ENCODE data around the gene SLC16A12.
A peak's percentile ranks its signal among the peaks of the same experiment; 100 is the strongest.
"Not testable (repeated sequence)": the region's sequence is repeated elsewhere in the genome, so short reads cannot be mapped to it uniquely, and the experiment has no call there.

Gene SLC16A12

DNA sequence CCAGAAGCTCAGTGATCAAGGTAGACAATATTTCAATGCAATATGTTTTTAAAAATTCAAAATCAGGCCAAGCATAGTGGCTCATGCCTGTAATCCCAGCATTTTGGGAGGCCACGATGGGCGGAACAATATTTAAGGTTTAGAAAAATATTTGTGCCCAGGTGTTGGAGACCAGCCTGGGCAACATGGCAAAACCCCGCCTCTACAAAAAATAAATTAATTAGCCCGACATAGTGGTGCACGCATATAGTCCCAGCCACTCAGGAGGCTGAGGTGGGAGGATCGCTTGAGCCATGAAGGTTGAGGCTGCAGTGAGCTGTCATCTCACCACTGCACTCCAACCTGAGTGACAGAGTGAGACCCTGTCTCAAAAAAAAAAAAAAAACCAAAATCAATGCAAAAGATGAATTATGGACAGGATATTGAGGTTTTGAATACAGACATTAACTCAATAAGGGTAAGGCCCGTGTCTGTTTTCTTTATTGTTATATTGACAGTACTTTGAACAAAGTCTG, 121.9 kb downstream of the SLC16A12 start:
- peaks cover 12% of the 10 kb centered on the region for H3K36me3 ChIP-seq (ENCODE audit: insufficient read depth, low read length)
- no peak overlapping the region for H2AFZ ChIP-seq (ENCODE audit: low read depth, low read length)
- peak overlapping the region; percentile 72 for H3K4me3 ChIP-seq (ENCODE audit: low read length)
- H3K9me3 ChIP-seq (ENCODE audit: low read length) = peaks cover 9% of the 10 kb centered on the region
- no peaks in the 10 kb centered on the region for H3K27me3 ChIP-seq (ENCODE audit: insufficient read depth, low read length)
- peaks cover 2% of the 10 kb centered on the region for H3K4me1 ChIP-seq (ENCODE audit: insufficient read depth, low read length)

DNA sequence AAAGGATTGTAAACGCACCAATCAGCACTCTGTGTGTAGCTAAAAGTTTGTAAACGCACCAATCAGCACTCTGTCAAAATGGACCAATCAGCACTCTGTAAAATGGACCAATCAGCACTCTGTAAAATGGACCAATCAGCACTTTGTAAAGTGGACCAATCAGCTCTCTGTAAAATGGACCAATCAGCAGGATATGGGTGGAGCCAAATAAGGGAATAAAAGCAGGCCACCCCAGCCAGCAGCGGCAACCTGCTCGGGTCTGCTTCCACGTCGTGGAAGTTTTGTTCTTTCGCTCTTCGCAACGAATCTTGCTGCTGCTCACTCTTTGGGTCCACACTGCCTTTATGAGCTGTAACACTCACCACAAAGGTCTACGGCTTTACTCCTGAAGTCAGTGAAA, 123.1 kb downstream of the SLC16A12 start:
- not testable (repeated sequence) for H3K9me3 ChIP-seq (ENCODE audit: low read length); H3K36me3 ChIP-seq (ENCODE audit: insufficient read depth, low read length); H2AFZ ChIP-seq (ENCODE audit: low read depth, low read length); H3K4me1 ChIP-seq (ENCODE audit: insufficient read depth, low read length); H3K27me3 ChIP-seq (ENCODE audit: insufficient read depth, low read length); H3K4me3 ChIP-seq (ENCODE audit: low read length)

DNA sequence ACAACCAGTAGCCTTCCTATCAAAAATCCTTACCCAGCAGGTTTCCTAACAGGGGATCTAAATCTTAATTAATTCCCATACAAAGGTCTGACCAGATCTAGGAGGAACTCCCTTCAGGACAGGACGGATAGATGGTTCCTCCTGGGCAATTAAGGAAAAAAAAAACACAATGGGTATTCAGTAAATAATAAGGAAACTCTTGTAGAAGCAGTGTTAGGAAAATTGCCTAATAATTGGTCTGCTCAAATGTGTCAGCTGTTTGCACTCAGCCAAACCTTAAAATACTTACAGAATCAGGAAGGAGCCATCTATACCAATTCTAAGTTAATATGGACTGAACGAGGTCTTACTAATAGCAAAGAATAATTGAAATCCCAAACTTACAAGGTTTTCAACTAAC, 124.3 kb downstream of the SLC16A12 start:
- H3K4me1 ChIP-seq (ENCODE audit: insufficient read depth, low read length); H3K4me3 ChIP-seq (ENCODE audit: low read length); H3K36me3 ChIP-seq (ENCODE audit: insufficient read depth, low read length); H2AFZ ChIP-seq (ENCODE audit: low read depth, low read length); H3K27me3 ChIP-seq (ENCODE audit: insufficient read depth, low read length); H3K9me3 ChIP-seq (ENCODE audit: low read length): not testable (repeated sequence)

DNA sequence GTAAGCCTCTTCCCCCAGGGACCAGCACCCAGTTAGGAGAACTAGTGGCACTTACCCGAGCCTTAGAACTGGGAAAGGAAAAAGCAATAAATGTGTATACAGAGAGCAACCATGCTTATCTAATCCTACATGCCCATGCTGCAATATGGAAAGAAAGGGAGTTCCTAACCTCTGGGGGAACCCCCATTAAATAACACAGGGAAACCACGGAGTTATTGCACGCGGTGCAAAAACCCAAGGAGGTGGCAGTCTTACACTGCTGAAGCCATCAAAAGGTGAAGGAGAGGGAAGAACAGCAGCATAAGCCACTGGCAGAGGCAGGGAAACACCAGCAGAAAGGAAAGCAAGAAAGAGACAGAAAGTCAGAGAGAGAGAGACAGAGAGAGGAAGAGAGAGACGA, 124.8 kb downstream of the SLC16A12 start:
- not testable (repeated sequence) for H3K4me3 ChIP-seq (ENCODE audit: low read length); H3K27me3 ChIP-seq (ENCODE audit: insufficient read depth, low read length); H3K36me3 ChIP-seq (ENCODE audit: insufficient read depth, low read length); H3K4me1 ChIP-seq (ENCODE audit: insufficient read depth, low read length); H3K9me3 ChIP-seq (ENCODE audit: low read length); H2AFZ ChIP-seq (ENCODE audit: low read depth, low read length)

DNA sequence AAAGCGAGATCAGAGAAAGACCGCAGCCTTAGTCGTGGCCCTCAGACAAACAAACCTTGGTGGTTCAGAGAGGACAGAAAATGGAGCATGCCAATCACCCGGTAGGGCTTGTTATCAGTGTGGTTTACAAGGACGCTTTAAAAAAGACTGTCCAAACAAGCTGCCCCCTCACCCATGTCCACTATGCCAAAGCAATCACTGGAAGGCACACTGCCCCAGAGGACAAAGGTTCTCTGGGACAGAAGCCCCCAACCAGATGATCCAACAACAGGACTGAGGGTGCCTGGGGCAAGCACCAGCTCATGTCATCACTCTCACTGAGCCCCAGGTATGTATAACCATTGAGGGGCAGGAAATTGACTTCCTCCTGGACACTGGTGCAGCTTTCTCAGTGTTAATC, 126.1 kb downstream of the SLC16A12 start:
- H3K9me3 ChIP-seq (ENCODE audit: low read length); H3K4me3 ChIP-seq (ENCODE audit: low read length); H3K27me3 ChIP-seq (ENCODE audit: insufficient read depth, low read length); H3K4me1 ChIP-seq (ENCODE audit: insufficient read depth, low read length); H3K36me3 ChIP-seq (ENCODE audit: insufficient read depth, low read length); H2AFZ ChIP-seq (ENCODE audit: low read depth, low read length): not testable (repeated sequence)

DNA sequence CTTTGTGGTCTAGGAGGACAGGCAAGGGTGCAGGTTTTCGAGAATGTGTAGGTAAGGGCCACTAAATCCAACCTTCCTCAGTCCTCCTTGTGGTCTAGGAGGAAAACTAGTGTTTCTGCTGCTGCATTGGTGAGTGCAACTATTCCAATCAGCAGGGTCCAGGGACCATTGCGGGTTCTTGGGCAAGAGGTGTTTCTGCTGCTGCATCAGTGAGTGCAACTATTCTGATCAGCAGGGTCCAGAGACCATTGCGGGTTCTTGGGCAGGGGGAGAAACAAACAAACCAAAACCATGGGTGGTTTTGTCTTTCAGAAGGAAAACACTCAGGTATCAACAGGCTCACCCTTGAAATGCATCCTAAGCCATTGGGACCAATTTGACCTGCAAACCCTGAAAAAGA, 127.6 kb downstream of the SLC16A12 start:
- H3K36me3 ChIP-seq (ENCODE audit: insufficient read depth, low read length); H3K4me1 ChIP-seq (ENCODE audit: insufficient read depth, low read length); H3K4me3 ChIP-seq (ENCODE audit: low read length); H2AFZ ChIP-seq (ENCODE audit: low read depth, low read length); H3K9me3 ChIP-seq (ENCODE audit: low read length); H3K27me3 ChIP-seq (ENCODE audit: insufficient read depth, low read length): not testable (repeated sequence)

DNA sequence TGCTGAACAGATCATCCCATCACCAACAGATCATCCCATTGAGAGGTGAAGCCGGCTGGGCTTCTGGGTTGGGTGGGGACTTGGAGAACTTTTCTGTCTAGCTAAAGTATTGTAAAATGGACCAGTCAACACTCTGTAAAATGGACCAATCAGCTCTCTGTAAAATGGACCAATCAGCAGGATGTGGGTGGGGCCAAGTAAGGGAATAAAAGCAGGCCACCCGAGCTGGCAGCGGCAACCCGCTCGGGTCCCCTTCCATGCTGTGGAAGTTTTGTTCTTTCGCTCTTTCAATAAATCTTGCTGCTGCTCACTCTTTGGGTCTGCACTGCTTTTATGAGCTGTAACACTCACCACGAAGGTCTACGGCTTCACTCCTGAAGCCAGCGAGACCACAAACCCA, 129.2 kb downstream of the SLC16A12 start:
- not testable (repeated sequence) for H3K27me3 ChIP-seq (ENCODE audit: insufficient read depth, low read length); H3K9me3 ChIP-seq (ENCODE audit: low read length); H3K36me3 ChIP-seq (ENCODE audit: insufficient read depth, low read length); H2AFZ ChIP-seq (ENCODE audit: low read depth, low read length); H3K4me3 ChIP-seq (ENCODE audit: low read length); H3K4me1 ChIP-seq (ENCODE audit: insufficient read depth, low read length)

DNA sequence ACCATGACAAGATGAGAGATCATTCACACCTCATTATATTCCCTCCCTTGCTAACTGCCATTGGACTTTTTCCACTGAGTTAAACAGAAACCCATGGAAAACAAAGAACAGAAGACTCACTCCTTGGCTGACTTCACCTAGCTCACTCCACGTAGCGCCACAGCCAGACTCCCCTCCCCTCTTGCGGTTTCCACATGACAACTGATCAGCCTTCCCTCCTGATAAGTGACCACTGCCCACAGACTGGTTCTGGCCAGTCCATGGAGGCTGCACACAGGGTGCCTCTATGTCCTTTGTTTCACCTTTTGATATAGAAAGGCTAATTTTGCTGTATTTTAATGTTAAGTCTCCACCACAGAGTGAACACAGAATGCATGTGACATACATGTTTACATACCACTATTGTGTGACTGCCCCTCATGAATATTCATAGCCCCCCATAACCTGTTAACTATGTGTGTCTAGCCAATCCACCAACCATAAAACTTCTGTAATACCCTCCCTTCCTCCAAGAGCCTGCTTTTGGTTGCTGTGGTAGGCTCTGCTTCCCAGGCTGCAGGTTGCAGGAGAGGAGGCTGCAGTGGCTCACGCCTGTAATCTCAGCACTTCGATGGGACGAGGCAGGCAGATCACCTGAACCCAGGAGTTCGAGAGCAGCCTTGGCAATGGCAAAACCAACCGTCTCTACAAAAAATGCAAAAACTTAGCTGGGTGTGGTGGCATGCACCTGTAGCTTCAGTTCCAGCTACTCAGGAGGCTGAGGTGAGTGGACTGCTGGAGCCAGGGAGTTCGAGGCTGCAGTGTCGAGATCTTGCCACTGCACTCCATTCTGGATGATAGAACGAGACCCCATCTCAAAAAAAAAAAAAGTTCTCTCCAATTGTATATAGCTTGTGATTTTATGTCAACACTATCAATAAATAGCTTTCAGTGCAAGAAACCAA, 131.0 kb downstream of the SLC16A12 start:
- Histone ChIP-seq H2AFZ (ENCODE audit: low read depth, low read length) (no peak overlapping the region), H3K4me3 (ENCODE audit: low read length) (no peak overlapping the region), H3K9me3 (ENCODE audit: low read length) (peaks cover 3% of the 10 kb centered on the region), H3K4me1 (ENCODE audit: insufficient read depth, low read length) (no peaks in the 10 kb centered on the region), H3K27me3 (ENCODE audit: insufficient read depth, low read length) (no peaks in the 10 kb centered on the region), H3K36me3 (ENCODE audit: insufficient read depth, low read length) (no peaks in the 10 kb centered on the region)

DNA sequence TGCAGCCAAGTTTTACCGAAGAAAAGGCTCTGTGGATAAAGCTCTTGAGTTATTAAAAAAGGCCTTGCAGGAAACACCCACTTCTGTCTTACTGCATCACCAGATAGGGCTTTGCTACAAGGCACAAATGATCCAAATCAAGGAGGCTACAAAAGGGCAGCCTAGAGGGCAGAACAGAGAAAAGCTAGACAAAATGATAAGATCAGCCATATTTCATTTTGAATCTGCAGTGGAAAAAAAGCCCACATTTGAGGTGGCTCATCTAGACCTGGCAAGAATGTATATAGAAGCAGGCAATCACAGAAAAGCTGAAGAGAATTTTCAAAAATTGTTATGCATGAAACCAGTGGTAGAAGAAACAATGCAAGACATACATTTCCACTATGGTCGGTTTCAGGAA, 132.4 kb downstream of the SLC16A12 start:
- Histone ChIP-seq H3K4me1 (ENCODE audit: insufficient read depth, low read length) (peaks cover under 1% of the 10 kb centered on the region), H3K36me3 (ENCODE audit: insufficient read depth, low read length) (no peaks in the 10 kb centered on the region), H3K4me3 (ENCODE audit: low read length) (no peak overlapping the region), H3K27me3 (ENCODE audit: insufficient read depth, low read length) (no peaks in the 10 kb centered on the region), H3K9me3 (ENCODE audit: low read length) (no peaks in the 10 kb centered on the region), H2AFZ (ENCODE audit: low read depth, low read length) (no peak overlapping the region)

DNA sequence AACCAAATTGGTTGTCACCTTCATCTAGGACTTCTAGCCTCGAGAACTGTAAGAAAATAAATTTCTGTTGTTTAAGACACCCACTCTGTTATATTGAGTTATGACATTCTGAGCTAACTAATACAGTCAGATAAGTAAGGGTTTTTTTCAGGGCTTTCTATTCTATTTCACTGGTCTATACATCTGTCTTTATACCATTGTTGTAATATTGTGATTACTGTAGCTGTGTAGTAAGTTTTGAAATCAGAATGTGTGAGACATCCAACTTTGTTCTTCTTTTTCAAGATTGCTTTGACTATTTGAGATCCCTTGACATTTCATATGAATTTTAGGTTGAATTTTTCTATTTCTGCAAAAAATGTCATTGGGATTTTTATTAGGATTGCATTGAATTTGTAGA, 135.4 kb downstream of the SLC16A12 start:
- no peak overlapping the region for H3K4me3 ChIP-seq (ENCODE audit: low read length)
- H3K36me3 ChIP-seq (ENCODE audit: insufficient read depth, low read length) = no peaks in the 10 kb centered on the region
- H3K27me3 ChIP-seq (ENCODE audit: insufficient read depth, low read length) = no peaks in the 10 kb centered on the region
- no peaks in the 10 kb centered on the region for H3K9me3 ChIP-seq (ENCODE audit: low read length)
- peaks cover 3% of the 10 kb centered on the region for H3K4me1 ChIP-seq (ENCODE audit: insufficient read depth, low read length)
- H2AFZ ChIP-seq (ENCODE audit: low read depth, low read length) = no peak overlapping the region

DNA sequence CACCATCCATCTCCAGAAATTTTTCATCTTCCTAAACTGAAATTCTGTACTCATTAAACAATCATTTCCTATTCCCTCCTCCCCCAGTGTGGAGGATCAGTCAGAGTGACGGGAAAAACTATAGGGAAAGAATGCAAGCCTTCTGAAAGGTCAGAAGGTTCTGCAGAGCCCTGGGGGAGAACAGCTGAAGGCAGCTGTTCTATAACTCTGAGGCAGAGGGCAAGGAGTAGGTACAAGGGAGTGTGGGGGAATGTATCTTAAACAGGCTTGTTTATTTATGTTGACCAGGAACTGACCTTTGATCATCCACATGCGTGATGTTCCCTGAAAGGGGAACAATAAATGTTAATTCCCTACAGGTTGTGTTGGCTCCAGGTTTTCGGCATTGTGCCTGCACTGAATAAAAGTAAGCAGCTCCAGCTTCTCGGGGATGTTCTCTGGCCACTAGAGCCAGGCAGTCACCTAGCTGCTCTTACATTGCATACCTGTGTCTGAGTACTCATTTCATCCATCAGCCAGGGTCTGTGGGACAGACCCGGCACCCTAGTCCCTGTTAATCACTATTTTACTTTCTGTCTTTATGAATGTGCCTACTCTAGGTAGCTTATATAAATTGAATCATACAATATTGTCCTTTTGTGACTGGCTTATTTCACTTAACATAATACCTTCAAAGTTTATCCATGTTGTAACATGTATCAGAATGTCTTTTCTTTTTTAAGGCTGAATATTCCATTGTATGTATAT, 137.2 kb downstream of the SLC16A12 start:
- no peaks in the 10 kb centered on the region for H3K27me3 ChIP-seq (ENCODE audit: insufficient read depth, low read length)
- no peak overlapping the region for H2AFZ ChIP-seq (ENCODE audit: low read depth, low read length)
- no peaks in the 10 kb centered on the region for H3K9me3 ChIP-seq (ENCODE audit: low read length)
- H3K4me1 ChIP-seq (ENCODE audit: insufficient read depth, low read length) = peaks cover 3% of the 10 kb centered on the region
- H3K36me3 ChIP-seq (ENCODE audit: insufficient read depth, low read length) = no peaks in the 10 kb centered on the region
- H3K4me3 ChIP-seq (ENCODE audit: low read length) = no peak overlapping the region

DNA sequence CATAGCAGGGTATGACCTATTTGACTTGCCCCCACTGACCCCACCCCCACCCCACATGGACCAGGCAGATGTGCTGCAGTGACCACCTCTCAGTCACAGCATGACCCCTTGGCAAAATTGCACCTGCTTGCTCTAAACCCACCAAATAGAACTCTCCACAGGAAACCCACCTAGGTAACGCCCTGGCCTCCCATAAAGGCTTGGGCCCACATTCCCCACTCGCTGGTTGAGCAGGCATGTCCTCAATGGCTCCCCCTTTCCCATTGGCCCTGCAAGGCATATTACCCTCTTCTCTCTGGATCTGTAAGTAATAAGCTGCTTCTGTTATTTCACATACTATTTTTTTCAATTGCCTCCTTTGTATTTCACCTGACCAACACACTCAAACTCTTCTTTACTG, 140.3 kb downstream of the SLC16A12 start:
- Histone ChIP-seq H3K4me1 (ENCODE audit: insufficient read depth, low read length) (peaks cover 12% of the 10 kb centered on the region), H3K4me3 (ENCODE audit: low read length) (no peak overlapping the region), H2AFZ (ENCODE audit: low read depth, low read length) (no peak overlapping the region), H3K9me3 (ENCODE audit: low read length) (no peaks in the 10 kb centered on the region), H3K36me3 (ENCODE audit: insufficient read depth, low read length) (no peaks in the 10 kb centered on the region), H3K27me3 (ENCODE audit: insufficient read depth, low read length) (no peaks in the 10 kb centered on the region)

DNA sequence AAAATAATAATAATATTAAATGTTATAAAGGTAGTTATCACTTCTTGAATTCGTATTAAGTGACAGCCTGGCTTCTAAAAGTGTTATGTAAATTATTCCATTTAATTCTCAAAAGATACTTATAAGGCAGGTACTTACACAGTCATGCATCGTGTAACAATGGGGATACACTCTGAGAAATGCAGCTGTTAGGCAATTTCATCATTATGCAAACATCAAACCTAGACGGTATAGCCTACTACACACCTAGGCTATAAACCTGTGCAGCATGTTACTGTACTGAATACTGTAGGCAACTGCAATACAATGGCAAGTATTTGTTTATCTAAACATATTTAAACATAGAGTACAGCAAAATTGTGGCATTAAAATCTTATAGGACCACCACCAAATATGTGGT, 141.5 kb downstream of the SLC16A12 start:
- Histone ChIP-seq H3K27me3 (ENCODE audit: insufficient read depth, low read length) (no peaks in the 10 kb centered on the region), H2AFZ (ENCODE audit: low read depth, low read length) (no peak overlapping the region), H3K36me3 (ENCODE audit: insufficient read depth, low read length) (no peaks in the 10 kb centered on the region), H3K4me3 (ENCODE audit: low read length) (no peak overlapping the region), H3K4me1 (ENCODE audit: insufficient read depth, low read length) (peaks cover 12% of the 10 kb centered on the region), H3K9me3 (ENCODE audit: low read length) (no peaks in the 10 kb centered on the region)
